ENCODE measurements around the gene LAMA5.

Gene LAMA5

DNA sequence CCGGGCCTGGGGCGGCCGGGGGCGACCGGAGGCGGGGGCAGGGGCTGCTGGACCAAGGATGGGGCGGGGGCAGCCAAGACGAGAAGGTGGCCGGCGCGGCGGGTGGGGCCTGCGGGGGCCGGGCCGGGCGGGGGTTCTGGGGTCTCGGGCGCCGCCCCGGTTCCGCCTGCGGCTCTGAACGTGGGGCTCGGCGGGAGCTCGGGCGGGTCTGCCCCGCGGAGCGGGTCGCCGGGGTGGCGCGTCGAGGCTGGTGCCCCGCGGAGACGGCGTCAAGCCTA is 64.1 kb downstream of the LAMA5 start:
- no peak for DNase-seq

DNA sequence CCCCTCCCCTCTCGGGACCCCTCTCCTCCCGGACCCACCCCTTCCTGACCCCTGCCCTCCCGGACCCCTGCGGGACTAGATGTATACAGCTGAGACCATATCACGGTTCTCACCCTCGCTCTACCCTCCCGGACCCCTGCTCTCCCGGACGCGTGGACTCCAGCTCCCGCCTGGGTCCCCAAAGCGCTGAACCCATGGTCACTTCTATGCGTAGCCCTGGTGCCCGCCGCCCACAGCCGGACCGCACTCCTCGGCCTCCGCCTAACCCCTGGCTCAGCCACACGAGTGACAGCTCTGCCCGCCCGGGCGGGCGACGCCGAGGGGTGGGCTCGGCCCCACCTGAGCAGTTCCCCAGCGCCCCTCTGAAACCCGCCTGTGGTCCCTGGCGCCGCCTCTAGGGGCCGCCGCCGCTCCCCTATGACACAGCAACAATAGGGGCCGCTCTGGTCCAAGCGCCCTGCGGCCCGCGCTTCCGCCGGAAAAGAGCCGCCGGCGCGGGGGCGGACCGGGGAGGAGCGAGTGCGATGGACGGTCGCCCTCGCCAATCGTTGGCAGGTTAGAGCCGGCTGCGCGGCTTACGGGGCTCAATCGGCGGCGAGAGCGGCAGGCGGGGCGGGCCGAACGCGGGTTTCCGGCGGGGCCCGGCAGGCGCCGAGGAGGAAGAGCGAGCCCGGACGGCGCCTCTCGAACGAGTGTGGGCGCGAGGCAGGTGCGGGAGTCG is 64.6 kb downstream of the LAMA5 start, which contains the start of gene ADRM1:
Gene ADRM1 (plus strand): TSS at position 657 of the 721 bp plus-strand sequence. CDS start 572 bp downstream, outside the sequence.
- peak; percentile 99 for DNase-seq

DNA sequence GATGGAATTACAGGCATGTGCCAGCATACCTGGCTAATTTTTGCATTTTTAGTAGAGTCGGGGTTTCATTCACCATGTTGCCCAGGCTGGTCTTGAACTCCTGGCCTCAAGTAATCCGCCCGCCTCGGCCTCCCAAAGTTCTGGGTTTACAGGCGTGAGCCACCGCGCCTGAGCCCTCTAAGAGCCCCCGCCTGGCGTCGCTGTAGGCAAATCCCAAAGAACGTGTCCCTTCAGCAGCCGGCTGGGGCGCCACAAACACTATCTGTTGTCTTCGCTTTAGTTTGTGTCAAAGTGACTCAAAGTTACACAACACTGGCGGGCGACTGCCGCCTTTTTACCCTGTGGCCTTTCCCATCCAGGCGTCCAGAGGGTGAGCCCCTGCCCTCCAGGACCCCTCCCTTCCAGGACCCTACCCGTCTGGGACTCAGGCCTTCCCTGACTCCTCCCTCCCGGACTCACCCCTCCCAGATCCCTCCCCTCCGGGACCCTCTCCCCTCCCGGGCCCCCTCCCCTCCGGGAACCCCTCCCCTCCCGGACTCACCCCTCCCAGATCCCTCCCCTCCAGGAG is 65.3 kb downstream of the LAMA5 start:
- peak; percentile 90 for DNase-seq

DNA sequence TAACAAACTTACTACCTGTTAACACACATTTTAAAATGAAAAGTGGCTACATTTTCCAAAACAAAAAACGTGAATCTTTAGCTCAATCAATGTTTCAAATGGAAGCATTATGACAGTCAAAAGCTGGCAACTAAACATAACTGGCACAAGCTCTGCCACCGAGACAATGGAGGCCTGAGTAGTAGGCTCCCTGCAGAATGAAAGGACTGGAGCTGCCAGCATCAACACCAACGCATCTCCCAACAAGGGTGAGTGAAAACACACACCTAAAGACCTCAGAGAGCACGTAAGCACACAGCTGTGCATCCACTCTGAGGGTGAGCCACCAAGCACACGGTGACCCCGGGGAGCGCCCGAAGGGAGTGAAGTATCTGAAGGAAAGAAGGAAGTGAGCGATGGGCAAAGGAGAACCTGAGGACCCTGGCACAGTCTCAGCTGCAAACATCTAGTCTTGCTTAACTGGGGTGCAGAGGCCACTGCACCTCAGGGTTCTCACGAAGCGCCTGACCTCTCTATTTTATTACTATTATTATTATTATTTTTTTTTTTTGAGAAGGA is 65.9 kb downstream of the LAMA5 start:
- no peak for DNase-seq

DNA sequence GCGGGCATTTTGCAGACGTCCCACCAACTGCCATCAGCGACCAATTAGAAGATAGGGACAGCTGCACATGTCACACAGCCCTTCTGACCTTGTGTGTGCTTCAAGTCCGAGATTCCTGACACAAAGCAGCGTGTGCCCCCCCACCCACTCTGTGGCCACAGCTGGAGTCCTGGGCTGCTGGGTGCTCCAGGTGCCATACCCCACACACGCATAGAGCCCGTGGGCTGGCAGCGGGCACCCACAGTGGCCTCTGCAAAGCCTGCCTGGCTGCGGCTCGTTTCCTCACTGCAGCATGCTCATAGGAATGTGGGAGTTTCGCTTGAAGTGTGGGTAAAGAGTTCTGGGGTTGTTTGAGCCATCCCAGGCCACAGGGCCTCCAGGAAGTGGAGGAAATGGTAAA is 66.8 kb downstream of the LAMA5 start:
- no peak for DNase-seq

DNA sequence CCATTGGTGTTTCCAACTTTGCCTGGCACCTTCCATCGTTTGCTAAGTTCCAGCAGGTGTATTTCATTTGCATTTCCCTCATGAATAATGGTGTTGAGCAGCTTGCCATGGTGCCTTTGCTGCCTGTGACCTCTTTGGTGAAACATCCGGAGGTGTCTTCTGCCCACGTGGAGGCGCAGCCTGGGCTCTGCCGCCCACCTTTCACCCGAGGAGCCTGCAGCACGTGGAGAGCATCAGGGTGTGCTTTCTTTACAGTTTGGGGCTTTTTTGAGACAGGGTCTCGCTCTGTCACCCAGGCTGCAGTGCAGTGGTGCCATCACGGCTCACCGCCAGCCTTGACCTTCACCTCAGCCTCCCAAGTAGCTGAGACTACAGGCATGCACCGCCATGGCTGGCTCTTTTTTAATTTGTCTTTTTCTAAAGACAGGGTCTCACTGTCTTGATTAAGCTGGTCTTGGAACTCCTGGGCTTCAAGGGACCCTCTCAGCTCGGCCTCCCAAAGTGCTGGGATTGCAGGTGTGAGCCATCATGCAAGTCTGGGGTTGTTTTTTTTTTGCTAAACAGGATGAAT is 67.4 kb downstream of the LAMA5 start:
- no peak for DNase-seq

DNA sequence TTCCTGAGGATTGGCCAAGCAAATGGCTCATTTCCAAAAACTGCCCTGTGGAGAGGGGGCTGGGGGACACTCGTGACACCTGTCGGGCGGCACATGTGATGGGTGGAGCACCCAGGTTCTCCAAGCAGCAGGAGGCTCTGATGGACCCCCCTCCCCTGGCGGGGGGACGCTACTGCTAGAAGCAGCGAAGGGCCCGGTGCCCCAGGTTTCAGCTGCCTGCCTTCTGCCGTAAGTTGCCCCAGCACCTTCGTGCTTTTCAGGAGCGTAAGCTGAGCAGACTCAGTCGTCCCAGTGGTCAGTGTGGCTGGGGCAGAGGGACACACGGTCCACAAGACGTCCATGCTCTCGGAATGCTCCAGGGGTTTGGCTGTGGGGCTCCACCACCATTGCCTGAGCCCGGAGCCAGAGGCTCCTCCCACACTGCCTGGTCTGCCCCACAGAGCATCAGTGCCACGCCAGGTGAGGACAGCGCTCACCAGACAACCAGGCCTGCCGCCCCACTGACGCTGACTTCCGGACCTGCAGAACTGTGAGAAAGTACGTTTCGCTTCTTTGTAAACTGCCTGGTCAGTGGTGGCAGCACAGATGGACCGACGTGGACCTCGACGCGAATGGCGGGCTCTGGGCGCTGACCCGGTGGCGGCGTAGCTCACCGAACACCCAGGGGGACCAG is 68.4 kb downstream of the LAMA5 start:
- no peak for DNase-seq

DNA sequence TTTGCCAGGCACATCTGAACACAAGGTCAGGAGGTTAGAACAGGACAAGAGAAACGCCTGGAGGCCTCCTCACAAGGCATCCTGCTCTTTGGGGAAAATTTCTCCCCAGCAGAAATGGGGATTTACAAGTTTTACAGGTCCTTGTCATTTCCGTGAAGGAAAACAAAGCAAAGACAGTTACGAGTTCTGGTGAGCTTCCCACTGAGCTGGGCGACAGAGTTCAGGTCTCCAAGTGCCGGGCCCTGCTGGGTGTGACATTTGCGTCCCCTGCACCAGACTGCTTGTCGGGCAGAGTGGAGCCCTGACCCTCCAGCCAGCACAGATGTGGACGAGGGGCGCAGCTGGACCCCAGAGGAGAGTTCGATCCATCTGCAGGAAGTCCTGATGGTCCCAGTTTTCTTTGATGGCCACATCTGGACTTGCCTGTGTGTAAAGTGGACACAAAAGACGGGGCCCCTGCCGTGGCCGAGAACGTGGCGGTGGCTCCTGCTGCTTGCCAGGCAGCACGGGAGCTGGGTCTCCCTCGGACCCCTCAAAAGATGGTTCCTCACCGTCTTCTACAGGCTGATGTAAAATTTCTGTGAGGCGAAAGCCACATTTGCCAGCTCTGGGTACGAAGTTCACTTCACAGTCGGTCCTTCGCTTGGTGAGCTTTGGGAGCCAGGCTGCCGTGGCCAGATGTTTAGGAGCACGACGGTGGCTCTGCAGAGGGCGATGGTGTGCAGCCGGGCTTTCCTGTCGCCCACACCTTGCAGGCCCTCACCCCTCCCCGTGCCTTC is 69.5 kb downstream of the LAMA5 start:
- DNase-seq = no peak

DNA sequence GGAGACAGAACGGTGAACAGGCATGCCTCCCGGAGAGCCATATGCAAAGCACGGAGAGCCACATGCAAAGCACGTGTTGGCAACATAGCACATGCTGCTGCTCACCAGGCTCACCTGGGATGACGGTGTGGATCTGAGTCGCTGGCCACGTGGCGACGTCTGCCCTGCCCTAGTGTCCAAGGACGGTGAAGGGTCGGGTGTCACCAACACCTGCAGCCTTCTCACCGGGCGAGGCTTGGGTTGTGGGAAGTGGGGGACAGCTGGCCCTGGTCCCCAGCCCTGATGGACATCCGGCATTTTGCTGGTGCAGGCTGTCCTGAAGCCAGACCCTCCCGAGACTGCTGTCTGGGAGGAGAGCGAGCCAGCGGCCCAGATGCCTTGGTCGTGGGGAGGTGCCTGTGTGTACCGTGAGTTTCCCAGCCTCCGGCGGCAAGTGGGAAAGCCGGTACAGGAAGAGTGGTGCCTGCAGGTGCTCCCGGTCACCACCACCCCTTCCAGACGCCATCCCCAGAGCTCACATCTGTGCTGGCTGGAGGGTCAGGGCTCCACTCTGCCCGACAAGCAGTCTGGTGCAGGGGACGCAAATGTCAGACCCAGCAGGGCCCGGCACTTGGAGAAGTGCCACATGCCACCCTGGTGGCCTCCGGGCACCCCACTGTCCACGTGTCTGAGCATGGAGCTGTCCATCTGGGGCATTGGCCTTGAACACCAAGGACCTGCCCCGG is 70.2 kb downstream of the LAMA5 start:
- DNase-seq = no peak

DNA sequence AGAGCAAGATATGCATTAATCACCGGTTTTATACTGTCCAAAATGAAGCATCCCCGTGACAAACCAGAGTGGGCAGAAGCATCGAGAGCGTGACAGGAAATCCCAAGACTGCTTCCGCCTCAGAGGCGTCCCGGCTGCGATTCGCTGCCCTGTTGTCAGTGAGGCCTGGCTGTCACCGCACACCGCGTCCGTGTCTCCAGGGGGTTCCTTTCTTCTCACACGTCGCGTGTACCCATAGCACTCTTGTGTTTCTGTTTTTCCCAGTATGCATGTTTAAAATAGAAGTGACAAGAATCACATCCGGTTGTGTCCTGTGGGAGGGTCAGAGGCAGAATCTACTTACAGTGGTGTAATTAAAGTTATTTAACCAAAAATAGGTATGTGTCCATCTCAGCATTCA is 72.6 kb downstream of the LAMA5 start:
- peak; percentile 44 for DNase-seq

DNA sequence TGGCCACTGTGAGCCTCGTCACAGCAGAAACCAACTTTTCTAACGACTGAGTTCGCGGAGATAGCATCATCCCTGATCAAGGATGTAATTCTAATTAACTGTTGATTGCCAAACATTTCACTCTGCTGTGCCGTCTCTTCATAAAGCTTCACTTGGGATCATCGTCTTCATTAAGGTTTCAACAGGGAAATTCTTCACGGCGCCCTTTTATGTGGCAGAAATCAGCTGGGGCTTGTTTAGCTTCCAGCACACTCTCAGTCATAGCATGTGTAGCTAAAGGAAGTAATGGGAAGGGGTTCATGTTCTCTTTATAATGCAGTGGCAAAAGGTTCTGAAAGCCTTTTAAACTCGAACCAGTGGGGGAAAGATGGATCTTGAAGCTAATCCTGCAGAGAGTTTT is 73.2 kb downstream of the LAMA5 start:
- DNase-seq = no peak

DNA sequence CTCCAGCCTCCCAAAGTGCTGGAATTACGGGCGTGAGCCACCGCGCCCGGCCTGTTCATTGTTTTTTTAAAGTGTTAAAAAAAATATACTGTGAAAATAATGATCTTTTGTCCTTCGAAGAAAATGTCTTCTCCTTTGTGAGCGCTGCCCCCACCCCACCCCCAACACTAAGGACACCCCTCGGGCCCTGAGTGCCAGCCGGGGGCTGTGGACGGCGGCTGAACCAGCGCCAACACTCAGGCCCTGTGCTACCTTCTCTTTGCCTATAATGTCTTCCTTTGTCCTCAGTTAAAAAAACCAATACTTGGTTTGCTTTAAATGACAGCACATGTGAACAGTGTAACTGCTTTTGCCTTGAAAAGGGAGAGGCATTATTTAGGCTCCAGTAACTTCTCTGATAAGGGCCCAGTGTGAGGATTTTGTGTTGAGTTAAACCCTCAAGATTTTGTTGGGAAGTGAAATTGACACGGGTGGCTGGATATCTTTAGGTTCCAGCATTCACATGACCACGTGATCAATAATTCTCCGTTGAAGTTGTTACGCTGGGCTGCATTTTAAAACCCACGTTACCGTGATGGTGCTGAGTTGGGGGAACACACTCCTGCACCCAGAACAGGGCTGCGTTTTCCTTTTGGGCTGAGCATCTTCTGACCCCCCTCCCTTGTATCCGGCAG is 73.9 kb downstream of the LAMA5 start:
- peak; percentile 61 for DNase-seq

DNA sequence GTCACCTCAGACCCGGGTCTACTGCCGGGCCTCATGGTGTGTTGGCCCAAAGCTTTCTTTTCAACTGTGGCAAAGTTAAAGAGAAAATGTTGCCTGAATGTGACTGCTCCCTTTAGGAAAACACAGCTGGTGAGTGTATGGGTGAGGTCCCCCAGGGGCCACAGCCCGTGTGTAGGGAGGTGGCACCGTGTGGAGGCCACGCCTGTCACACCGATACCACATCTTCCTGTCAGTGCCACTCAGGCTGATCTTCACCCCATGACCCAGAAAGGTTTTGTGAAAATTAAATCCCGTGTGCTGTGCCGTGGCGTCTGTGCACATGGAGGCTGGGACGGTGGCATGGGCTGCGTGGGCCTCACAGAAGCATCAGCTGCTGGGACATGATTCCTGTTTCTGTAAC is 75.0 kb downstream of the LAMA5 start:
- DNase-seq = no peak

DNA sequence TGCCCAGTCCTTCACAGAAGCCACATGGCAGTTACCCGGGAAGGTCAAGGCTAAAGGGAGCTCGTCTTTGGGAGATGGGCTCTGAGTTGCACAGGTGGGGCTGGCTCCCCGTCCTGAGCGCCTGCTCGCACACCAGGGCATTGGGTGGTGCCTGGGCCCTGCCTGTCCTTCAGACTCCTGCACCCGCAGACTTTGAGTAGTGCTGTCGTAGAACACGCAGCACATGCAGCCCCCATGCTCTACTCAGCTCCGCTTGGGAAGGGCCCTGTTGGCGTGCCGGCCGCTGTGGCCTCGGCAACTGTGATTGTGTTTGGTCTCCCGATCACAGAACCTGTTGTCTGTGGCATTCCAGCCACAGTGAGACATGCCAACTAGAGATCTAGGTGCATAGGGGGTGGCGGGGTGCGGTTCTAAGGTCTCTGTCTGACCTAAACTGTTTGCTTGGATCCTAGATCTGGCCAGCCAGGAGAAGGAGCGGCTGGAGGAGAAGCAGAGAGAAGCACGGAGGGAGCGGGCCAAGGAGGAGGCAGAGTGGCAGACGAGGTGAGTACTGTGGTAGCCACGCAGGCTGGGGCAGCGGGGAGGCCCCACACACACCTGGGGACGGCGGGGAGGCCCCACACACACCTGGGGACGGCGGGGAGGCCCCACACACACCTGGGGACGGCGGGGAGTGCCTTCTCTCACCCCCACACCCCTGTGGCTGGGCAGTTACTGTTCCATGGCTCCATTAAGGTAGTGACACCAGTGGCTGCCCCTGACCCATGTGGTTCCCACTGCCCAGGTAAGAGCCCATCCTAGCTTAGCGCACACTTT is 75.7 kb downstream of the LAMA5 start:
- DNase-seq = no peak

DNA sequence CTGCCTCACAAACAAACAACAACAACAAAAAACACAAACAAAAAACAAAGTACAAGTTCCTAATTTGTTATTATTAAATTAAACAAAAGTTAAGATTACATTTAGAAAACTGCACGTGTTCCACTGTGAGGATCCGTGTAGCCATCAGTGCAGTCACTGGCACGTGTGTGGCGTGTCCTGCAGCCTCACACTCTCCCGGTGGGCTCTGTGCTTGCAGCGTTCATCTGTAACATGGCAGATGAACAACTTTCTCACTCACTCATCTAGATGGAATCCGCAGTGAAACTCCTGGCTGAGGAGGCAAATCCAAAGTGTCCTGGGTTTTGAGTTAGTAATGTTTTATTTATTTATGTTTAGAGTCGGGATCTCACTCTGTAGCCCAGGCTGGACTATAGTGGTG is 77.2 kb downstream of the LAMA5 start:
- no peak for DNase-seq

DNA sequence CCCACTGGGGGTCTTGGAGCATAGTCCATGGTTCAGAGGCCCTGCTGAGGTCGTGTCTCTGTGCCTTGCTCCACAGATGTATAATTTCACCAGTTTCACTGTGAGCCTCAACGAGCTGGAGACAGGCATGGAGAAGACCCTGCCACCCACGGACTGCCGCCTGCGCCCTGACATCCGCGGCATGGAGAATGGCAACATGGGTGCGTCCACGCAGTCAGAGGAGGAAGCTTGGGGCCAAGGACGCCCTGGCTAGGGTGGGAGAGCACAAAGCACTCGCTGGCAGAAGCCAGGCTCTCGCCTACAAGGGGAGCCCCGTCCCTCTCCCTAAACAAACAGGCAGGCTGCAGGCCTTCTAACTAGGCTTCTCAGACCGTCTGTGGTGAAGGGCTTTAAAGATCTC is 78.0 kb downstream of the LAMA5 start:
- no peak for DNase-seq

DNA sequence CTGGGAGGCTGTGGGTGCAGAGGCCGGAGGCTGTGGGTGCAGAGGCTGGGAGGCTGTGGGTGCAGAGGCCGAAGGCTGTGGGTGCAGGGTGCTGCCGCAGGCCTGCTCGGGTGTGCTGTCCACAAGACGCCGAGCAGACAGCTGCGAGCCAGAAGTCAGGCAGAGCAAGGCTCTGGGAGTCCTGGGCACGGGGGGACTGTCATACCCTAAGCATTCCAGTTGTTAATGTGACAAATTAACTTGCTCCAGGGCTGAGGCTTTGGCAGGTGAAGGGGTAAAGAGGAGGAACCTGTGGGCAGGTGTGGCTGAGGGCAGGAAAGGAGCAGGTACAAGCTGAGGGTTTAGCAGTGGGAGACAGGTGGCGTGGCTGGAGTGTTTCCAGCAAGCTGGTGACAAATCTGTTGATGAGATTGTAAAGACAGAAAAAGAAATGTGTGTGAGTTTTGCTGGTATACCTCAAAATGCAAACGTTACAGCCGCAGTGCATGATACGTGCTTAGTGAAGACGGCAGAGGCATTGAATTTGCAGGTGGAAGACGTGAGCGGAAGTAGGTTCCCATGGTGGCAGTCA is 78.5 kb downstream of the LAMA5 start:
- DNase-seq = no peak

DNA sequence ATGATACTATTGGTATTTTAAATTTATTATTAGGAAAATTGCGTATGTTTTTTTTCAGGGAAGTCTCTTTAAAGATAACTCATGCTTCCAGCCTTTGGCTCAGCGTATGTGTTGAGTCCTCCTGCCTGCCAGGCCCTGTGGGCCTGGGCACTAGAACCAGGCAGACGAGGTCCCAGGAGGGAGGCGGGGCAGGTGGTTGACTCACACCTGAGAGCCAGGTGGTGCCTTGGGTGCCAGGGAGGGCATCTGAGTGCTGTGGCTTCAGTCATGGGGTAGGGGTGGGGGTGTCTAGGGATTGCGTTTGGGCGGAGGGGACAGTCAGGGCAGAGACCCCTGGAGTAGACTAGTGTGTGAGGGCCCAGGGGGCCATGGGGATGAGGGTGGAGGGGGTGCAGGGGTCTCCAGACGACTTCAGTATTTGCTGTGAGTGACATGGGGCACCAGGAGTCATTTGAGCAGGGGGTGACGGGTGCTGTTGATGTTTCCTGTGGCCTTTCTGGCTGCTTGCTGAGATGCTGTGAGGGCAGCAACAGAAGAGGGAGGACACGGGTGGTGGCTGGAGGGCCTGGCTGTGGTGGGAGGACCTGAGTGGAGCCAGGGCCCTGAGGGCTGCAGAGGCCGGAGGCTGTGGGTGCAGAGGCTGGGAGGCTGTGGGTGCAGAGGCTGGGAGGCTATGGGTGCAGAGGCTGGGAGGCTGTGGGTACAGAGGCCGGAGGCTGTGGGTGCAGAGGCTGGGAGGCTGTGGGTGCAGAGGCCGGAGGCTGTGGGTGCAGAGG is 79.2 kb downstream of the LAMA5 start:
- DNase-seq = no peak

DNA sequence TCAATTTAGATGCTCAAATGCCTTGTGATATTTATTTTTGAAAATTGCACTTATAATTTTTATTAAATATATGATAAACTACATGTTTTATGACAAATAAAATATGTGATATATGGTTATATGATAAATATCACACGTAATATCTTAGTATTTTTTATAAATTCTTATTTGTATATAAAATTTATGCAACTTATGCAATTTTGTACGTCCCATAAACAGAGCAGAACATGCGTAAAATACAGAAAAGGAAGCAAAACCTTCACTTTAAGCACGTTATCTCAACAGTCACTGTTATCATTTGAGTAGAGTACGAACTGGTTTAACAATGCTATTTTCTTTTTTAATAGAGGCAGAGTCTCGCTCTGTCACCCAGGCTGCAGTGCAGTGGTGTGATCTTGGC is 80.0 kb downstream of the LAMA5 start:
- DNase-seq = no peak
